HCT116 (cell line): ENCODE measurements around the gene TMPRSS13. TPM values are rescaled to one million over a fixed set of nuclear protein-coding genes. Genes with fewer than 3 reads are reported as not detected.

Experiments
- ATAC-seq: fragments of 200-7000 bp; cut with Tn5 transposase; 2 replicates; pipeline ENCODE4 v1.9.1; 2020; ENCODE audit warnings: mild to moderate bottlenecking, moderate library complexity
- BruUV-seq: library from RNA; stranded (reverse); fragments of 400-500 nt; replicated peaks from 2 replicates; lab custom pipeline; 2021; lab: Mats Ljungman, UMichigan
- CTCF ChIA-PET: fragments of 300-600 bp; sonication (Branson Sonifier 250); formaldehyde crosslinking; loops from one replicate; lab custom pipeline; 2021; ENCODE audit warnings: antibody characterized with exemption; lab: Charles Lee
- POLR2A ChIA-PET: fragments of 300-600, 350-600 bp; sonication (Branson Sonifier 250); formaldehyde crosslinking; loops from one replicate; lab custom pipeline; 2021; ENCODE audit warnings: antibody characterized with exemption; lab: Charles Lee
- RAD21 ChIA-PET, 2 experiments: fragments of 300-600 bp; sonication (Branson Sonifier 250); formaldehyde crosslinking; loops; one replicate each; lab custom pipeline; 2023; ENCODE audit warnings: low total read pairs in 2 of 2; ENCODE audit not compliant: uncharacterized antibody in 2 of 2, unreplicated experiment in 2 of 2, low non-redundant PET in 1 of 2; lab: Charles Lee
- DNase-seq: peaks from one replicate; pipeline ENCODE4 v3.0.0-alpha.2; 2010; ENCODE audit warnings: low read depth, low spot score
- H2AFZ ChIP-seq: fragments of 200-600 bp; shearing (Covaris generic), sonication (generic); 2 replicates; pipeline ENCODE4 v1.6.1; 2017; ENCODE audit warnings: low read depth, mixed run types, mixed read lengths, antibody characterized with exemption, low read length; ENCODE audit not compliant: poor library complexity, severe bottlenecking
- H3K27ac ChIP-seq: 2 replicates; pipeline ENCODE4 v1.5.1; 2012; ENCODE audit warnings: low read depth, low read length
- H3K27me3 ChIP-seq: fragments of 200-600 bp; sonication (generic); 2 replicates; pipeline ENCODE4 v1.6.1; 2016; ENCODE audit warnings: mixed run types, low read length, mixed read lengths; ENCODE audit not compliant: insufficient read depth
- H3K36me3 ChIP-seq, 2 experiments: fragments of 200-500 bp in 1 of 2; fragments of 200-600 bp in 1 of 2; sonication (Bioruptor generic) in 1 of 2; sonication (generic) in 1 of 2; 2 replicates each; pipeline versions ENCODE4 v1.5.1 to v1.6.1; 2014 to 2016; ENCODE audit warnings: low read length in 2 of 2, inconsistent platforms in 1 of 2, mixed read lengths in 1 of 2, mixed run types in 1 of 2; ENCODE audit not compliant: insufficient read depth in 2 of 2, control insufficient read depth in 1 of 2
- H3K4me1 ChIP-seq, 2 experiments: fragments of 200-600 bp in 1 of 2; sonication (generic) in 1 of 2; 2 replicates each; pipeline versions ENCODE4 v1.5.1 to v1.6.1; 2012 to 2017; ENCODE audit warnings: low read length in 2 of 2, inconsistent platforms in 1 of 2, mild to moderate bottlenecking in 1 of 2, mixed read lengths in 1 of 2, mixed run types in 1 of 2, moderate library complexity in 1 of 2; ENCODE audit not compliant: insufficient read depth in 2 of 2, control insufficient read depth in 1 of 2
- H3K4me2 ChIP-seq: fragments of 200-600 bp; sonication (generic); 2 replicates; pipeline ENCODE4 v1.6.1; 2017; ENCODE audit warnings: mixed run types, low read length, mixed read lengths
- H3K4me3 ChIP-seq, 2 experiments: fragments of 200-600 bp in 1 of 2; sonication (generic) in 1 of 2; replicated peaks in 1 of 2; 2 replicates each; pipeline ENCODE4 v1.5.1; 2011 to 2016; ENCODE audit warnings: low read length in 2 of 2, control low read depth in 1 of 2, low read depth in 1 of 2, mild to moderate bottlenecking in 1 of 2, mixed read lengths in 1 of 2, mixed run types in 1 of 2
- H3K79me2 ChIP-seq: fragments of 200-600 bp; sonication (generic); 2 replicates; pipeline ENCODE4 v1.6.1; 2017; ENCODE audit warnings: mild to moderate bottlenecking, mixed run types, low read length, moderate library complexity, mixed read lengths; ENCODE audit not compliant: insufficient read depth
- H3K9ac ChIP-seq: fragments of 200-600 bp; sonication (generic); 2 replicates; pipeline ENCODE4 v1.6.1; 2016; ENCODE audit warnings: low read length, mixed read lengths
- H3K9me2 ChIP-seq: fragments of 200-600 bp; sonication (generic), shearing (Covaris generic); 2 replicates; pipeline ENCODE4 v1.6.1; 2017; ENCODE audit warnings: mixed run types, mild to moderate bottlenecking, moderate library complexity; ENCODE audit not compliant: insufficient read depth
- H3K9me3 ChIP-seq, 2 experiments: fragments of 200-500 bp in 1 of 2; fragments of 200-600 bp in 1 of 2; sonication (Bioruptor generic) in 1 of 2; sonication (generic) in 1 of 2; 2 replicates each; pipeline ENCODE4 v1.6.1; 2014 to 2017; ENCODE audit warnings: low read length in 2 of 2, mixed read lengths in 2 of 2, inconsistent platforms in 1 of 2, low read depth in 1 of 2, mild to moderate bottlenecking in 1 of 2, mixed run types in 1 of 2, moderate library complexity in 1 of 2; ENCODE audit not compliant: control insufficient read depth in 1 of 2, insufficient read depth in 1 of 2
- H4K20me1 ChIP-seq: fragments of 200-600 bp; sonication (generic), shearing (Covaris generic); 2 replicates; pipeline ENCODE4 v1.6.1; 2017; ENCODE audit warnings: mixed run types, mild to moderate bottlenecking, moderate library complexity; ENCODE audit not compliant: insufficient read depth
- CBX3 ChIP-seq: IDR thresholded peaks from 2 replicates; pipeline ENCODE4 v1.6.1; 2012; ENCODE audit warnings: low read depth
- CEBPB ChIP-seq: IDR thresholded peaks from 2 replicates; pipeline ENCODE4 v1.6.1; 2012; ENCODE audit warnings: low read depth
- CTCF ChIP-seq, 3 experiments: fragments of 200-600 bp in 1 of 3; sonication (generic) in 1 of 3; IDR thresholded peaks in 2 of 3; conservative IDR thresholded peaks in 1 of 3; 2 replicates each; pipeline ENCODE4 v1.5.1; 2012 to 2017; ENCODE audit warnings: low read depth in 2 of 3, low read length in 2 of 3, antibody characterized with exemption in 1 of 3, borderline replicate concordance in 1 of 3, control low read depth in 1 of 3, mild to moderate bottlenecking in 1 of 3, mixed read lengths in 1 of 3, mixed run types in 1 of 3, moderate library complexity in 1 of 3; ENCODE audit not compliant: insufficient read depth in 1 of 3
- FOSL1 ChIP-seq: IDR thresholded peaks from 2 replicates; pipeline ENCODE4 v1.6.1; 2012; ENCODE audit warnings: low read depth
- JUND ChIP-seq: IDR thresholded peaks from 2 replicates; pipeline ENCODE4 v1.6.1; 2012
- POLR2A ChIP-seq: IDR thresholded peaks from 2 replicates; pipeline ENCODE4 v1.7.0; 2011; ENCODE audit warnings: borderline replicate concordance; ENCODE audit not compliant: insufficient read depth, insufficient read length; ENCODE audit errors: extremely low read depth
- POLR2AphosphoS5 ChIP-seq: IDR thresholded peaks from 2 replicates; pipeline ENCODE4 v1.6.1; 2011; ENCODE audit warnings: mild to moderate bottlenecking, low read depth, low read length, moderate library complexity
- RAD21 ChIP-seq: IDR thresholded peaks from 2 replicates; pipeline ENCODE4 v1.6.1; 2012; ENCODE audit warnings: low read depth, mild to moderate bottlenecking
- REST ChIP-seq: IDR thresholded peaks from 2 replicates; pipeline ENCODE4 v1.6.1; 2012; ENCODE audit warnings: low read depth
- SIN3A ChIP-seq: IDR thresholded peaks from 2 replicates; pipeline ENCODE4 v1.6.1; 2012; ENCODE audit warnings: low read depth
- SP1 ChIP-seq: IDR thresholded peaks from 2 replicates; pipeline ENCODE4 v1.6.1; 2012; ENCODE audit warnings: low read depth
- TCF7L2 ChIP-seq: IDR thresholded peaks from 2 replicates; pipeline ENCODE4 v1.7.0; 2011; ENCODE audit warnings: borderline replicate concordance, inconsistent platforms; ENCODE audit not compliant: insufficient read depth, insufficient read length; ENCODE audit errors: extremely low read depth
- YY1 ChIP-seq: IDR thresholded peaks from 2 replicates; pipeline ENCODE4 v1.6.1; 2011; ENCODE audit warnings: low read length, low read depth, moderate library complexity, mild to moderate bottlenecking; ENCODE audit not compliant: insufficient replicate concordance; ENCODE audit errors: extremely low read depth
- ZFX ChIP-seq: fragments of 450-650 bp; IDR thresholded peaks from 2 replicates; pipeline ENCODE4 v1.6.1; 2017
- ZNF274 ChIP-seq: fragments of 200-500 bp; sonication (Bioruptor generic); IDR thresholded peaks from 2 replicates; pipeline ENCODE4 v1.6.1; 2014; ENCODE audit warnings: mild to moderate bottlenecking, low read depth, low read length, inconsistent platforms
- intact Hi-C: fragments of 100-400 bp; cut with micrococcal nuclease; formaldehyde crosslinking; loops from 2 replicates; pipeline ENCODE4 v1.10.0; 2022
- total RNA-seq: library from RNA; stranded (reverse); gene quantifications from one replicate; pipeline ENCODE4 v1.2.1, GENCODE V29; 2021; ENCODE audit not compliant: unreplicated experiment

The TMPRSS13 gene
- total RNA-seq, 1 experiment from 2014 or later, result 0.52 TPM

GRCh38 chr11:117972629-117973502, 43.7 kb upstream of the TMPRSS13 start:
- Histone ChIP-seq H3K36me3 (no peaks in the 10 kb centered on the region), H4K20me1 (no peaks in the 10 kb centered on the region)
- no peak for DNase-seq

More at GRCh38 chr11:117972629-117973502, 43.7 kb upstream of the TMPRSS13 start:
- ATAC-seq, result no peak
- intact Hi-C loops, result no loop called here
- H3K4me1 ChIP-seq, result peaks cover 0 to 5% of the 10 kb centered on the region in 2 experiments; a peak in 1 of 4 replicates
- POLR2A ChIA-PET, result no interaction called here
- BruUV-seq, result no TSS peak
- TF ChIP-seq ZFX (no peak), POLR2A (no peak), CBX3 (no peak), TCF7L2 (no peak), RAD21 (no peak), SIN3A (no peak), YY1 (no peak), CEBPB (no peak), CTCF (IDR thresholded peaks at IDR 0.05 in 2 of 3, conservative IDR thresholded peaks at IDR 0.05 in 1 of 3; ENCODE audit: borderline replicate concordance in 1 of 3, insufficient read depth in 1 of 3, low read depth in 2 of 3, low read length in 2 of 3) (no peak), FOSL1 (no peak), SP1 (no peak), POLR2AphosphoS5 (no peak), JUND (no peak), ZNF274 (no peak), REST (no peak)
- no peaks in the 10 kb centered on the region for H3K27me3 ChIP-seq
- H3K79me2 ChIP-seq, result no peaks in the 10 kb centered on the region
- RAD21 ChIA-PET, result no interaction called here
- no peak overlapping the region for H3K9ac ChIP-seq
- no peak overlapping the region for H3K27ac ChIP-seq
- no peaks in the 10 kb centered on the region for H3K9me3 ChIP-seq
- H3K4me2 ChIP-seq, result no peak overlapping the region
- H3K9me2 ChIP-seq, result no peaks in the 10 kb centered on the region
- CTCF ChIA-PET, result no interaction called here
- H2AFZ ChIP-seq, result no peak overlapping the region
- H3K4me3 ChIP-seq, result no peak overlapping the region
